ENCODE data around the gene TRIM7. TPM values are rescaled to one million over a fixed set of nuclear protein-coding genes. Genes with fewer than 3 reads are reported as not detected.
A peak's percentile ranks its signal among the peaks of the same experiment; 100 is the strongest.
"Not testable (repeated sequence)": the region's sequence is repeated elsewhere in the genome, so short reads cannot be mapped to it uniquely, and the experiment has no call there.

Gene TRIM7
- total RNA-seq, 4 donors from 2014 or later = 0.88 to 2.6 (median 2.2) TPM

GRCh38 chr5:181215997-181216989 lies 11.3 kb upstream of the TRIM7 start:
- Histone ChIP-seq H3K36me3 (no peaks in the 10 kb centered on the region), H3K27ac (peak overlapping the region in 1 of 4 donors; percentile 94), H3K4me1 (peaks cover 0 to 28% (median 8%) of the 10 kb centered on the region in 4 donors), H3K4me3 (peak overlapping the region; percentile 28 to 64 (median 44)), H3K9me3 (no peaks in the 10 kb centered on the region), H3K27me3 (no peaks in the 10 kb centered on the region)
- DNase-seq = peak in 1 of 3 donors; percentile 50
- TF ChIP-seq POLR2A (IDR thresholded peaks at IDR 0.05) = no peak

GRCh38 chr5:181214249-181214648 lies 9.3 kb upstream of the TRIM7 start:
- DNase-seq, H3K9me3 ChIP-seq, H3K4me3 ChIP-seq: not testable (repeated sequence)

GRCh38 chr5:181212934-181213333 lies 7.9 kb upstream of the TRIM7 start:
- Histone ChIP-seq H3K36me3 (no peaks in the 10 kb centered on the region), H3K4me3 (no peak overlapping the region)
- TF ChIP-seq CTCF (IDR thresholded peaks at IDR 0.05) = no peak
- TF ChIP-seq POLR2A (IDR thresholded peaks at IDR 0.05) = no peak

More at GRCh38 chr5:181214249-181214648, 9.3 kb upstream of the TRIM7 start:
- H3K36me3 ChIP-seq, H3K27me3 ChIP-seq, H3K27ac ChIP-seq: not testable (repeated sequence)
- H3K4me1 ChIP-seq = peaks cover 0 to 28% (median 8%) of the 10 kb centered on the region in 4 donors

GRCh38 chr5:181212080-181212479 lies 7.1 kb upstream of the TRIM7 start:
- Histone ChIP-seq H3K27me3 (no peaks in the 10 kb centered on the region), H3K9me3 (no peaks in the 10 kb centered on the region), H3K4me1 (peaks cover 0 to 17% (median 8%) of the 10 kb centered on the region in 4 donors), H3K36me3 (no peaks in the 10 kb centered on the region), H3K27ac (no peak overlapping the region), H3K4me3 (no peak overlapping the region)
- TF ChIP-seq POLR2A (IDR thresholded peaks at IDR 0.05) = no peak
- TF ChIP-seq CTCF (IDR thresholded peaks at IDR 0.05) = no peak
- DNase-seq = no peak

More at GRCh38 chr5:181212934-181213333, 7.9 kb upstream of the TRIM7 start:
- Histone ChIP-seq H3K9me3 (no peaks in the 10 kb centered on the region), H3K4me1 (peaks cover 0 to 21% (median 8%) of the 10 kb centered on the region in 4 donors), H3K27me3 (no peaks in the 10 kb centered on the region), H3K27ac (no peak overlapping the region)
- no peak for DNase-seq

GRCh38 chr5:181211208-181211607 lies 6.2 kb upstream of the TRIM7 start:
- TF ChIP-seq POLR2A (IDR thresholded peaks at IDR 0.05) (no peak), CTCF (IDR thresholded peaks at IDR 0.05) (no peak)
- Histone ChIP-seq H3K27ac (no peak overlapping the region), H3K9me3 (no peaks in the 10 kb centered on the region), H3K36me3 (no peaks in the 10 kb centered on the region), H3K4me3 (no peak overlapping the region), H3K4me1 (peaks cover 0 to 15% (median 4%) of the 10 kb centered on the region in 4 donors), H3K27me3 (no peaks in the 10 kb centered on the region)
- no peak for DNase-seq

- not testable (repeated sequence) for H3K27ac ChIP-seq, H3K9me3 ChIP-seq, H3K27me3 ChIP-seq, DNase-seq, H3K4me3 ChIP-seq, H3K36me3 ChIP-seq
- peaks cover 2 to 16% (median 5%) of the 10 kb centered on the region in 4 donors for H3K4me1 ChIP-seq
These were observed 5.7 kb upstream of the TRIM7 start for GRCh38 chr5:181210698-181211097.

GRCh38 chr5:181210148-181210547 lies 5.2 kb upstream of the TRIM7 start:
- H3K36me3 ChIP-seq, H3K4me3 ChIP-seq, DNase-seq, H3K27me3 ChIP-seq, H3K27ac ChIP-seq, H3K9me3 ChIP-seq: not testable (repeated sequence)
- peaks cover 3 to 22% (median 10%) of the 10 kb centered on the region in 4 donors for H3K4me1 ChIP-seq

- H3K27ac ChIP-seq, H3K27me3 ChIP-seq, DNase-seq, H3K4me3 ChIP-seq, H3K36me3 ChIP-seq, H3K9me3 ChIP-seq: not testable (repeated sequence)
- peaks cover 3 to 33% (median 18%) of the 10 kb centered on the region in 4 donors for H3K4me1 ChIP-seq
These were observed 4.0 kb upstream of the TRIM7 start for GRCh38 chr5:181209006-181209405.

Data from Peyer's patch (tissue), 4 donors.